Measurements from ENCODE around the gene GRIK2.

DNA sequence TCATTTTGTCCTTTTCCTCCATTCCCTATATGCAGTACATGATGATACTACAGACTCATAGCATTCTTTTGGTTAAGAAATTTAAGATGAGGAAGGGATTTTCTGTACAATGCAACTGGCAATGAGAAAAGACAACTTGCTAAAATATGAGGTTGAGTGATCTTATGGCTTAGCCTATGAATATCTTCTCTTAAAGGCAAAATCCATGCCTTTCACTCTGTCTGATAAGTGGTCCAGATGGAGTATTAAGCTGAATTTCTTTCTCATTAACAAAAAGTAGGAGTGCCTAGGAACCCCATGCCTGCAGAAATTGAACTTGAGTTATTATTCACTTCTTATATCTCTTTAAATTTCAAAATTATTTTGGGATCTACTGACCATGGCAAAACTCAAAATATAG is 135.3 kb downstream of the GRIK2 start:
- no peak for TF ChIP-seq CTCF (IDR thresholded peaks at IDR 0.05)
- TF ChIP-seq POLR2A (IDR thresholded peaks at IDR 0.05), result no peak

All from Peyer's patch (tissue), 4 donors.